Measurements from ENCODE around the gene SRGAP2B. TPM values are rescaled to one million over a fixed set of nuclear protein-coding genes. Genes with fewer than 3 reads are reported as not detected.
"Not testable (repeated sequence)": the region's sequence is repeated elsewhere in the genome, so short reads cannot be mapped to it uniquely, and the experiment has no call there.

The SRGAP2B gene
- total RNA-seq, 3 donors from 2014 or later: 10.0 to 11.0 (median 10.8) TPM

DNA sequence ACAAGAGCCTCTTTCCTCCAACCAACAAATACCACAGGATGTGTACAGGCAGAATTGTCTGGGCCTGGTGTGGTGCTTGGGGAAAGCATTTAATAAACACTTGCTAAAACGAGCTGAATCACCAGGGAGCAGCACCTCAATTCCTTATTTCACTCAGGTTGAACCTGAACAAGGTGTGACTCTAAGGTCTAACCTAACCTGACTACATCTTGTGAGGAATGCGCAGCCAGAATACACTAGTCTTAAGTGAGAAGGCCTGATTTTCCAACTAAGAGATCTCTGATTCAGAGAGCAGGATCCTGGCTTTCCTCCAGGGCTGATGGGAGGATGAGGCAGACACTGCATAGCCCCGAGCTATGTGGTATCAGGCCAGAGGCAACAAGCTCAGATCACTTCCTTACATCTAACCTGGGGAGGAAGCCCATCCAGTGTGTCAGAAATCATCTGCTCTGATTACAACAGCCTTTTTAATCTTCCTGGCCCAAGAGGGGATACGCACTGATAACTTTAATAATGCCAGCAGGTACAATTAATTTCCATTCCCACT lies 158.9 kb downstream of the SRGAP2B start:
- ATAC-seq; DNase-seq; H3K27me3 Mint-ChIP-seq (ENCODE audit: low read depth); H3K36me3 Mint-ChIP-seq (ENCODE audit: insufficient read depth); H3K9me3 Mint-ChIP-seq; H3K4me3 Mint-ChIP-seq; H3K4me1 Mint-ChIP-seq (ENCODE audit: low read depth): not testable (repeated sequence)

DNA sequence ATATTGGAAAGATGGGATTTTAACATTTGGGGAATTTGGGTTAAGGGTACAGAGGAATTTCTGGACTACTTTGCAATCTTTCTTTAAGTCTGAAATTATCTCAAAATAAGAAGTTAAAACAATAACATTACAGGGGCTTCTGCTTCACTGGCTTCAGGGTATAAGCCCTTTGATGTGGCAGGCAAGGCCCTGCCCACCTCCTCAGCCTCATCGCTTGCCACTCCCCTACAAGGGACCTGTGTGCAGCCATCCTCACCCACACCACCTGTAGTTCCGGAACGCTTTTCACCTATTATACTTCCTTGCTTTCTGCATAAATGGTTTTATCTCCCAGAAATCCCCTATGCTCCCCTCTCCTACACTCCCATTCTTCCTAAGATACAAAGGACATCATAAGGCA lies 159.8 kb downstream of the SRGAP2B start:
- not testable (repeated sequence) for ATAC-seq; H3K9me3 Mint-ChIP-seq; H3K36me3 Mint-ChIP-seq (ENCODE audit: insufficient read depth); H3K27me3 Mint-ChIP-seq (ENCODE audit: low read depth); H3K4me1 Mint-ChIP-seq (ENCODE audit: low read depth); H3K4me3 Mint-ChIP-seq; DNase-seq

DNA sequence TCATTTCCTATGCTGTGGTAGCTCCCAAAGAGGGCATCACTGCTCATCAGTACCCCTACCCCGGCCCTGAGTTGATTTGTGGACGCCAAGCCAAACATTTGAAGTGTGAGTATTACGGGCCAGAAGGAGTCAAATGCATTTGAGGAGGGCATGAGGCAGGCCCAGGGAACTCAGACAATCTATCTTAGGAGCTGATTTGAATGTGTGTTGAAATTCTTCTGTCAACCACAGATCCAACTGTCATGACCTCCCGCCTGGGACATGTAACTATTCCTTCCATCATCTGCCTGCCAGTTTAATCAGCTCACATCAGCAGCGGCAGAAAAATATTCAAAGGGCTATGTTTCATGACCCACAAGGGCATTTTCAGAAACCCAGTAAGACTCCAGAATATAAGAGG lies 162.1 kb downstream of the SRGAP2B start:
- H3K4me3 Mint-ChIP-seq; DNase-seq; H3K4me1 Mint-ChIP-seq (ENCODE audit: low read depth); H3K27me3 Mint-ChIP-seq (ENCODE audit: low read depth); ATAC-seq; H3K9me3 Mint-ChIP-seq; H3K36me3 Mint-ChIP-seq (ENCODE audit: insufficient read depth): not testable (repeated sequence)

DNA sequence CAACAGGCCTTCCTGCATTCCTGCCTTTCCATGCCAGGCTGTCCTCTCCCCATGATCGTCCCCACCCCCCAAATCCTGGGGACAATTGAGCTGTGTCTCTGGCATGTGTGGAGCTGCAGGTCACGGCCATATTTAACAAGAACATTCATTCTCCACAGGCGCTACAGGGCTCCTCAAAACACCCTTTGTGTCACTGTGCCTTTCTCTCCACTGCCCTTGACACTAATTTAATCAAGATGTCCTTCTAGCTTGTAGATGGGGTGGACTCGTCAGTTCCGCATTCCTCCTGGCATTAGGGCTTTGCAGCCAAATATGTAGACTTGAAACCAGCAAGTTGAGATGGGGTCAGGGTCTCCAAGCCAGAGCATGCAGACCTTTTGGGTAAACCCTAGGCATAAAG lies 163.0 kb downstream of the SRGAP2B start:
- ATAC-seq; H3K27me3 Mint-ChIP-seq (ENCODE audit: low read depth); H3K4me1 Mint-ChIP-seq (ENCODE audit: low read depth); DNase-seq; H3K4me3 Mint-ChIP-seq; H3K9me3 Mint-ChIP-seq; H3K36me3 Mint-ChIP-seq (ENCODE audit: insufficient read depth): not testable (repeated sequence)

DNA sequence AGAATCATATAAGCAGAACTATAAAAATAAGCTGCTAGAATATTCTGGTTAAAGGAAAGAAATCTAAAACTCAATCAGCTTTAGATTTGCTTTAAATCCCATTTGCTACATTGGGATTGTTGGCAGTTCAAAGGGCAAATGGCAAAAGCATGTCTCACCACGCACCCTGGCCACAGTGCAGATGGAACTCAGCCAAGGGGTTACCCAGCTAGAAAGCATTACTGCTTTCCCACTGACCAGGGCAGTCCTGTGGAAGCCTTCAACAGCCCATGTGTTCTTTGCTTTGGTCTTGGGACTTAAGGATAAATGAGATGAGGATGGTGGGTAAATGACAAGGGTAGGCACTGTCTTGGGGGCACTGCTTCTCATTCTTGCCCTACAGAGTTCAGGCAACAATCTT lies 163.6 kb downstream of the SRGAP2B start:
- H3K27me3 Mint-ChIP-seq (ENCODE audit: low read depth); DNase-seq; H3K4me1 Mint-ChIP-seq (ENCODE audit: low read depth); ATAC-seq; H3K4me3 Mint-ChIP-seq; H3K36me3 Mint-ChIP-seq (ENCODE audit: insufficient read depth); H3K9me3 Mint-ChIP-seq: not testable (repeated sequence)

DNA sequence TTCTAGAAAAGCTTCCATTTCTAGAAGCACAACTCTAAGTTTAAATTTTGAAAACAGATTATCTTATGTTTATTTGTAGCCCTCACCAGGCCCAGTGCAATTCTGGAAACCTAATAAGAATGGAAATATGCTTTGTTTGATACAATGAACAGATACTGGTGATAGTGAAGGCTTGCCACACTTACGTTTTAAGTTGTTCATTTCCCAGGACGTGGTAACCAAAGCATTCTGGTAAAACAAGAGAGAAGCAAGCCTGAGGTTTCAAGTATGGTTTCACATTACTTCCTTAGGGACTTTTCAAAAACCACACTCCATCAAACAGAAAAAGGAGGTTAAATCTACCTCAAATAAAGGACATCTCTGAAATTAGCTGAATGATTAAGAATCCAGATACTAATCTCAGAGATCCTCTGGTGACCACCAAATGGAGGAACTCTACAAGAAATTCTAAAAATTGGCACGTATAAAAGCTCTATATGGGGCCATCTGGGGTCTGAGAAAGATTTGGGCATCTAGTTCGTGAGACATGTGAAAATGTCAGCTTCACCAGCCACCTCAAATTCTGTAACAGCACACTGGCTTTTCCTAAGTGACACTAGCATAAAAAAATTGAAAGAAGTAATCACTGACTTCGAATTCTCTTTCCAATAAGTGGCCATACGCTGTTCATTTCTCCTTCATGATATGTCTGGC lies 164.9 kb downstream of the SRGAP2B start:
- not testable (repeated sequence) for ATAC-seq; H3K4me3 Mint-ChIP-seq; DNase-seq; H3K4me1 Mint-ChIP-seq (ENCODE audit: low read depth); H3K9me3 Mint-ChIP-seq; H3K36me3 Mint-ChIP-seq (ENCODE audit: insufficient read depth); H3K27me3 Mint-ChIP-seq (ENCODE audit: low read depth)

DNA sequence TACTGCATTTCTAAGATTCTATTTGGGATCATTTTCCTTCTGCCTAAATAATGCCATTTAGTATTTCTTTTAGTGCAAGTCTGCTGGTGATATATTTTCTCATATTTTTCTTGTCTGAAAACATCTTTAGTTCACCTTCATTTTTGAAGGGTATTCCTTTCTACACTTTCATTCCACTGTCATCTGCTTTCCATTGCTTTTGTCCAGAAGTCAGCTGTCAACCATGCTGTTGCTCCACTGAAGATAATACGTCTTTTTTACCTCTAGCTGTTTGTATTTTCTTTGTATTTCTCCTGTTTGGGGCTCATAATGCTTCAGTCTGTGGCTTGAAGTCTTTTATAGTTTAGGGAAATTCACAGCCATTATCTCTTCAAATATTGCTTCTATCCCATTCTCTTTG lies 167.8 kb downstream of the SRGAP2B start:
- H3K27me3 Mint-ChIP-seq (ENCODE audit: low read depth); H3K9me3 Mint-ChIP-seq; H3K36me3 Mint-ChIP-seq (ENCODE audit: insufficient read depth); H3K4me1 Mint-ChIP-seq (ENCODE audit: low read depth); DNase-seq; H3K4me3 Mint-ChIP-seq; ATAC-seq: not testable (repeated sequence)

DNA sequence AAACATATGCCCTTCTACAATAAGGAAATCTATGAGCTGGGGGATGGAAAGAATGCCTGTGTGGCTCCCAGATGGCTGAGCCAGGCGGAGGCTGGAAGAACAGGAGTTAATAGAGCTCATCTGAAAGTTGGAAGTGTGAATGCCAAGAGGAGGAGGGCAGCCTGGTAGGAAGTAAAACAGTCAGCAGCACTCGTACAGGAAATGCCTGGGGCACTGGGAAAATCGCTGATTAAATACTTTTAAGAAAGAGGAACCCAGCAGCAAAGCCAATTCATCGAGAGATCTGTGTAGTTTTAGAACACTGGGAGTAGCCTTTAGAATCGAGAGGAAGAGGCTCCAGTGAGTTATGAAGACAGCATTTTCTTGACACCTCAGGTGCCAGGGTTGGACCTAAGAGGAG lies 171.5 kb downstream of the SRGAP2B start:
- not testable (repeated sequence) for H3K4me3 Mint-ChIP-seq

DNA sequence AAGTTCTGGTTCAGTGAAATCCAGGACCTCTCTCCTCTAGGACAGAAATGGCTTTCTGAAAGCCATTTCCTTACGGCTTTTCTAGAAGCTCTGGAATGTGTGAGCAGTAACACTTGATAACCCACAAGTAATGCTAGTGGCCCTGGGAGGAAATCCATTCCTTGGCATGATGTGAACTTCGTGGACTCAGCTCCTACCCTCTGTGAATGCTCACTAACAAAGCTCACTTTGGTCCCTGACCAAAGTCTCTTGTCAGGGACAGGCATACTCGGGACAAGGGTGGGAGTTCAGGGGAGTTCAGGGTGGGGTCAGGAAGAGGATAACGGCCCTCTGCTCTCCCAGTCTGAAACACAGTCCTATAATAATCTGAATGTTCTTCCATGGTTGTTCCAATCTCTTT lies 172.3 kb downstream of the SRGAP2B start:
- not testable (repeated sequence) for ATAC-seq; H3K4me3 Mint-ChIP-seq; DNase-seq; H3K36me3 Mint-ChIP-seq (ENCODE audit: insufficient read depth); H3K4me1 Mint-ChIP-seq (ENCODE audit: low read depth); H3K27me3 Mint-ChIP-seq (ENCODE audit: low read depth); H3K9me3 Mint-ChIP-seq

More for the DNA sequence above, 171.5 kb downstream of the SRGAP2B start:
- DNase-seq; ATAC-seq; H3K4me1 Mint-ChIP-seq (ENCODE audit: low read depth); H3K9me3 Mint-ChIP-seq; H3K27me3 Mint-ChIP-seq (ENCODE audit: low read depth); H3K36me3 Mint-ChIP-seq (ENCODE audit: insufficient read depth): not testable (repeated sequence)

DNA sequence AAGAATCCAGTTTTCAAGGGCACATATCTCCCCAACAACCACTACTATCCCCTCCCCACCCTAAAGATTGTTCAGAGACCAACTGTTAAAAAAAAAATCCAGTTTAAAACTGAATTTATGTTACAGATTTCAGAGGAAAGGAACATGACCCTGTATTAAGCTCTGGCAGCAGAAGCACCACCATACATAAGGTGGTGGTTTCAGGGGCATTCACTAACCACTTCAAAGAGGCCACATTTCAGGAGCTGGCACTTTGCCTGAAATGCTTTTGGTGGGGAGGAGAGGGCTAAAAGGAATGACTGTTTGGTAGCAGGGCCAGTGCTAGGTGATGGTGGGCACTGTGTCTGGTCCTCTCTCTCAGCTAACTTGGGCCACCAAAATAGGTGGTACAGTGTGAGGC lies 176.0 kb downstream of the SRGAP2B start:
- not testable (repeated sequence) for H3K4me3 Mint-ChIP-seq; H3K4me1 Mint-ChIP-seq (ENCODE audit: low read depth); DNase-seq; H3K9me3 Mint-ChIP-seq; ATAC-seq; H3K27me3 Mint-ChIP-seq (ENCODE audit: low read depth); H3K36me3 Mint-ChIP-seq (ENCODE audit: insufficient read depth)

DNA sequence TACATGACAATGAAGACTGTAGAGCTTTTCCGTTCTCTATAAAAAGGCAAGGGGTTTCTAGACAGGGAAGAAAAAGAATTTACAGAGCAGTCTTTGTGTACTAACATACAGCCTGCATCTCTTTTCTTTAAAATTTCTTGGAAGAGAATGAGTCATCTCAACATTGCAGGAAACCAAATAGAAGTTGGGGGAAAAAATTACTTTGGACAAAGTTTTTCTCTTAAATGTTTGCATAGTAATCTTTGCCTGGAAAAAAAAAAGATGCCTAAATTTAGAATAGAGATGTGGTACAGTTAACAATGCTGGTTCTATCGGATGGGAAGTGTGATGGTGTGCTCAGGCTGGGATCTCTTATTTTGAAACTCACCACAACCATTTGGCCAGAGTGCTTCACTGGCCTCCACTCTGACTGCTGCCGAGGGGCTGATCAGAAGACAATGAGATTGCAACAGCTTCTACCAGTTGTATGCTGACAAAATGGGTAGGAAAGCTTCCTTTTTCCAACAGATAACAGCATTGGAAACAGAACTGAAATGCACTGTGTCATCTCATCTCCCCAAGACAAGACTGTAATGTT lies 177.0 kb downstream of the SRGAP2B start:
- H3K27me3 Mint-ChIP-seq (ENCODE audit: low read depth); H3K36me3 Mint-ChIP-seq (ENCODE audit: insufficient read depth); H3K4me1 Mint-ChIP-seq (ENCODE audit: low read depth); H3K9me3 Mint-ChIP-seq; DNase-seq; ATAC-seq; H3K4me3 Mint-ChIP-seq: not testable (repeated sequence)

DNA sequence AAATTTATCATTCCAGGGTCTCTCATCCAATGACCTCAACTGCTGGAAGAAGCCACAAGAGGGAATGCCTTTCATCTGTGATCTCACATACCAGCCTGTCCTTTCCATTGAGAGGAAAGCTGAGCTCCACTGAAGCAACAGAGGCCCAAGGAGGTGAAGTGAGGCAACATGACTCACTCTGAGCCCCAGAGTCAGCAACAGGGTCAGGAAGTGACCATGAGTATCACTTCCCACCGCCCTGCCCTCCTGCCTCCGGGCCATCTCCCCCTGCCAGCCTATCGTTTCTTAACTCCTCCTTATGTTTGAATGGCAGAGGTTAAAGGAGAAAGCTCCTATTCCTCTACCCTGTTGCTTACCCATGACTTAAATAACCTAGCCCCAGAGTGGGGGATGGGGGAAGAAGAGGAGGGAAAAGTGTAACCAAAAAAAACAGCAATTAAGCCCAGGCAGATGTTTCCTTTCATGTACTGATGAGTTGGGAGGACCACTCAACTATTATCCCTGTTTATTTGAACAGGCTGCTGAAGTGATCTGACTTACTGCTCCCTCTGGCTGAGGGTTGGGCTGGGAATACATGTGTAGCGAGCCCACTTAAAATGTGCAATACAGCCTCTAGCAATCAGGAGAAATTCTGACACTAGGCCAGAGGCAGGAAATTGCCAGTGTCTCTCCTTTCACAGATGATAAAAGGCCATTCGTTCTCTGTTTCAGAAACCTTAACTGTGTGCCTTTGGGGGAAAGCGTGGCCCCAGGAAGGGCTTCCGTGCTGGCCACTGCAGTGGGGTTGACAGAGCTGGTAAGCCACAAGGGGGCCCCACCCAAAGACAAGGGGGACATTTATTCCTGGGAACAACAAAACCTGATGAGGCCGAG lies 177.7 kb downstream of the SRGAP2B start:
- H3K27me3 Mint-ChIP-seq (ENCODE audit: low read depth); H3K9me3 Mint-ChIP-seq; H3K36me3 Mint-ChIP-seq (ENCODE audit: insufficient read depth); DNase-seq; H3K4me3 Mint-ChIP-seq; H3K4me1 Mint-ChIP-seq (ENCODE audit: low read depth): not testable (repeated sequence)
- peak; percentile 21 to 55 for ATAC-seq

DNA sequence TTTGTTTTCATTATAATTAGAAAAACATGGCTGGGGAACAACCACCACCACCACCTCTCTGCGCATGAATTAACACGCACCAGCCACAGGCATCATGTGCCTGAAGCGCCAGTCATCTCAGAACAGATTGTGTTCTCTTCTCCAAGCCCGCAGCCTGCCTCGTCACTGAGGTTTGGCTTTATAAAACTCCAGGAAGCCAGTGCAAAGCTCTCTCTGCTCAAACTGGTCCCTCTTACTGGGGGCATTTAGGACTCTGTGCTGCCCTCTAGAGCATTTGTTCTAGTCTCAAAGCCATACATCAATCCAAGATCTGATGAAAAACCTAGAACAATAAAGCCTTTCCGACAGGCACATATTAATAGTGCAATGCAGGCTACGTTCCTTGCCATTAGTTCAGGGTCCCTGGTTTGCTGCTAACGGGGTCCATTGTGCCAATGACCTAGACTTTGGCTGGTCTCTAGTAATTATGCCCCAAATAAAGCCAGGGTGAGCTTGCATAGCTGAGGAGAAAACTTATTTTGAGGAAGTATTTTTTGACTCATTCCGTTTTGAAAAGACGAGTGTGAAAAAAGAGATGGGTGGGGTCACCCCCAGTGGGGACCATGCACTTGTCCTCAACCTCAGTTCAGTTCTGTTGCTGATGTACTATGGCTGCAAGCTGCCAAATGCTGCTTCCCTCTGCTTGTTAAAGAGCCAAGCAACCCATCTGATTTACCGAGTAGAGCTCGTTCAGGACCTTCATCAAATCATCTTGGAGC lies 181.0 kb downstream of the SRGAP2B start:
- H3K4me3 Mint-ChIP-seq: not testable (repeated sequence)

DNA sequence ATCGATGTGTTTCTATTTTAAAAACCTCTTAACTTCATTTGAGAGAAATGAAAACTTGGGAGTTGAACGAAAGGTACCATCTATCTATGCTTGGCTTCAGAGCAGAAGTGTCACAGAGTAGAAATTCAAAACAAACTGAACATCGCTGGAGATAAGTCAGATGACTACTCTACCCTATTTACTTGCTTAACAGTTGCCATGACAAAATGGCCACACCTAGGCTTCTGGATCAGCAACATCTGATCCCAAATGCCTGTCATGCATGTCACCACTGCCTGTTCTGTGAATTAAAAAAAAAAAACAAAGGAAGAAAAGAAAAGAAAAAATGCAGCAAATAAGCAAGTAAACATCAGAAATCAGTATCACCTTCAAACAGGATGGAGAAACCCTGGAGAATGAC lies 181.7 kb downstream of the SRGAP2B start:
- not testable (repeated sequence) for H3K4me1 Mint-ChIP-seq (ENCODE audit: low read depth); ATAC-seq; H3K27me3 Mint-ChIP-seq (ENCODE audit: low read depth); H3K36me3 Mint-ChIP-seq (ENCODE audit: insufficient read depth); H3K9me3 Mint-ChIP-seq; DNase-seq; H3K4me3 Mint-ChIP-seq

More for the DNA sequence above, 181.0 kb downstream of the SRGAP2B start:
- not testable (repeated sequence) for DNase-seq; H3K36me3 Mint-ChIP-seq (ENCODE audit: insufficient read depth); H3K4me1 Mint-ChIP-seq (ENCODE audit: low read depth); H3K27me3 Mint-ChIP-seq (ENCODE audit: low read depth); H3K9me3 Mint-ChIP-seq
- peak; percentile 83 to 90 for ATAC-seq
